Activated CD8-positive, alpha-beta T cell treated with anti-CD3 and anti-CD28 coated beads, Interleukin-2, amount 10 ng/mL, durations not matched to agents 7 days and 5 days (primary cell): ENCODE data around the gene DGAT2L6. TPM values are rescaled to one million over a fixed set of nuclear protein-coding genes. Genes with fewer than 3 reads are reported as not detected.

Source experiments
- ATAC-seq: fragments of 150-1000 bp; cut with Tn5 transposase; one replicate; pipeline ENCODE4 v1.10.0; 2021; ENCODE audit warnings: moderate library complexity
- CTCF ChIA-PET: fragments of 350-600 bp; sonication (Branson Sonifier 250); formaldehyde crosslinking; loops from one replicate; lab custom pipeline; 2021; ENCODE audit warnings: antibody characterized with exemption; lab: Charles Lee
- POLR2A ChIA-PET: fragments of 350-600 bp; sonication (Branson Sonifier 250); formaldehyde crosslinking; loops from one replicate; lab custom pipeline; 2021; ENCODE audit warnings: antibody characterized with exemption; lab: Charles Lee
- DNase-seq: peaks from one replicate; pipeline ENCODE4 v3.0.0-alpha.2; 2020
- H3K27ac Mint-ChIP-seq: one replicate; pipeline ENCODE4 v1.8.0; 2021; ENCODE audit warnings: mild to moderate bottlenecking, mixed read lengths
- H3K27me3 Mint-ChIP-seq: one replicate; pipeline ENCODE4 v1.8.0; 2021; ENCODE audit warnings: low read depth, mixed read lengths
- H3K36me3 Mint-ChIP-seq: one replicate; pipeline ENCODE4 v1.8.0; 2021; ENCODE audit warnings: low read depth, mixed read lengths
- H3K4me1 Mint-ChIP-seq: one replicate; pipeline ENCODE4 v1.8.0; 2021; ENCODE audit warnings: low read depth, mixed read lengths
- H3K4me3 Mint-ChIP-seq: one replicate; pipeline ENCODE4 v1.8.0; 2021; ENCODE audit warnings: mild to moderate bottlenecking, mixed read lengths
- H3K9me3 Mint-ChIP-seq: one replicate; pipeline ENCODE4 v1.8.0; 2022; ENCODE audit warnings: mixed read lengths; ENCODE audit not compliant: insufficient read depth
- total RNA-seq, 2 experiments: library from RNA; stranded (reverse); gene quantifications; one replicate each; pipeline ENCODE4 v1.2.3, GENCODE V29; 2021

The DGAT2L6 gene
- total RNA-seq, 2 experiments from 2014 or later = not detected

- H3K27ac Mint-ChIP-seq = no peak overlapping the region
- ChIA-PET POLR2A (no interaction called here), CTCF (interaction anchor here (1.5 kb wide), 1 partner anchor 34 kb away, joined by 4 read pairs; the partner anchor contains the start of gene IGBP1)
- H3K36me3 Mint-ChIP-seq = peaks cover 14% of the 10 kb centered on the region
- no peaks in the 10 kb centered on the region for H3K9me3 Mint-ChIP-seq
- H3K4me1 Mint-ChIP-seq = no peaks in the 10 kb centered on the region
- DNase-seq = no peak
- H3K27me3 Mint-ChIP-seq = peaks cover 3% of the 10 kb centered on the region
- ATAC-seq = no peak
- no peak overlapping the region for H3K4me3 Mint-ChIP-seq
Observed at GRCh38 chrX:70166601-70167590, 10.4 kb upstream of the DGAT2L6 start.

GRCh38 chrX:70168238-70169188 is 8.8 kb upstream of the DGAT2L6 start:
- POLR2A ChIA-PET = no interaction called here
- Mint-ChIP-seq H3K36me3 (peaks cover 14% of the 10 kb centered on the region), H3K4me1 (no peaks in the 10 kb centered on the region), H3K27me3 (peaks cover 3% of the 10 kb centered on the region), H3K27ac (no peak overlapping the region), H3K4me3 (no peak overlapping the region), H3K9me3 (no peaks in the 10 kb centered on the region)
- ATAC-seq (no peak), DNase-seq (no peak)
- CTCF ChIA-PET = interaction anchor here (1.5 kb wide), 1 partner anchor 36 kb away, joined by 4 read pairs; the partner anchor contains the start of gene IGBP1

GRCh38 chrX:70169281-70169680 is 8.0 kb upstream of the DGAT2L6 start:
- Mint-ChIP-seq H3K4me1 (no peaks in the 10 kb centered on the region), H3K27me3 (peaks cover 3% of the 10 kb centered on the region), H3K9me3 (no peaks in the 10 kb centered on the region), H3K36me3 (peaks cover 13% of the 10 kb centered on the region), H3K27ac (no peak overlapping the region), H3K4me3 (no peak overlapping the region)
- no peak for ATAC-seq
- ChIA-PET POLR2A (no interaction called here), CTCF (no interaction called here)
- DNase-seq = no peak

GRCh38 chrX:70171624-70172023 is 5.7 kb upstream of the DGAT2L6 start:
- Mint-ChIP-seq H3K4me1 (peaks cover under 1% of the 10 kb centered on the region), H3K9me3 (no peaks in the 10 kb centered on the region), H3K4me3 (no peak overlapping the region), H3K36me3 (peaks cover 7% of the 10 kb centered on the region), H3K27me3 (peaks cover 3% of the 10 kb centered on the region), H3K27ac (no peak overlapping the region)
- ChIA-PET POLR2A (no interaction called here), CTCF (no interaction called here)
- ATAC-seq = no peak
- no peak for DNase-seq

GRCh38 chrX:70172221-70172620 is 5.1 kb upstream of the DGAT2L6 start:
- Mint-ChIP-seq H3K4me3 (no peak overlapping the region), H3K27ac (no peak overlapping the region), H3K27me3 (peaks cover 3% of the 10 kb centered on the region), H3K4me1 (peaks cover 6% of the 10 kb centered on the region), H3K36me3 (peaks cover 4% of the 10 kb centered on the region), H3K9me3 (no peaks in the 10 kb centered on the region)
- DNase-seq = no peak
- no peak for ATAC-seq
- POLR2A ChIA-PET = no interaction called here
- CTCF ChIA-PET = no interaction called here

GRCh38 chrX:70172964-70173363 is 4.3 kb upstream of the DGAT2L6 start:
- H3K9me3 Mint-ChIP-seq = no peaks in the 10 kb centered on the region
- ChIA-PET POLR2A (no interaction called here), CTCF (no interaction called here)
- ATAC-seq (no peak), DNase-seq (no peak)
- H3K4me3 Mint-ChIP-seq = no peak overlapping the region
- no peaks in the 10 kb centered on the region for H3K36me3 Mint-ChIP-seq
- H3K27ac Mint-ChIP-seq = no peak overlapping the region
- peaks cover 3% of the 10 kb centered on the region for H3K27me3 Mint-ChIP-seq
- H3K4me1 Mint-ChIP-seq = peaks cover 9% of the 10 kb centered on the region

GRCh38 chrX:70174754-70175153 is 2.5 kb upstream of the DGAT2L6 start:
- no peak overlapping the region for H3K27ac Mint-ChIP-seq
- DNase-seq = no peak
- CTCF ChIA-PET = no interaction called here

GRCh38 chrX:70175338-70175737 is 1.9 kb upstream of the DGAT2L6 start:
- no peak for DNase-seq
- ChIA-PET CTCF (no interaction called here), POLR2A (no interaction called here)
- Mint-ChIP-seq H3K27ac (no peak overlapping the region), H3K36me3 (no peaks in the 10 kb centered on the region), H3K27me3 (peaks cover 3% of the 10 kb centered on the region), H3K4me3 (no peak overlapping the region), H3K4me1 (peaks cover 9% of the 10 kb centered on the region), H3K9me3 (no peaks in the 10 kb centered on the region)
- ATAC-seq = no peak

More at GRCh38 chrX:70174754-70175153, 2.5 kb upstream of the DGAT2L6 start:
- POLR2A ChIA-PET = no interaction called here
- H3K4me3 Mint-ChIP-seq = no peak overlapping the region
- ATAC-seq = no peak
- no peaks in the 10 kb centered on the region for H3K36me3 Mint-ChIP-seq
- H3K9me3 Mint-ChIP-seq = no peaks in the 10 kb centered on the region
- H3K4me1 Mint-ChIP-seq = peaks cover 9% of the 10 kb centered on the region
- H3K27me3 Mint-ChIP-seq = peaks cover 3% of the 10 kb centered on the region

- Mint-ChIP-seq H3K4me1 (no peaks in the 10 kb centered on the region), H3K4me3 (no peak overlapping the region), H3K36me3 (no peaks in the 10 kb centered on the region), H3K27ac (no peak overlapping the region), H3K9me3 (no peaks in the 10 kb centered on the region), H3K27me3 (peaks cover 2% of the 10 kb centered on the region)
- ATAC-seq (no peak), DNase-seq (no peak)
- CTCF ChIA-PET = no interaction called here
- POLR2A ChIA-PET = no interaction called here
Observed at GRCh38 chrX:70183091-70183490, 5.8 kb downstream of the DGAT2L6 start.

- Mint-ChIP-seq H3K27ac (no peak overlapping the region), H3K4me1 (no peaks in the 10 kb centered on the region), H3K27me3 (peaks cover 7% of the 10 kb centered on the region), H3K4me3 (no peak overlapping the region), H3K9me3 (no peaks in the 10 kb centered on the region), H3K36me3 (no peaks in the 10 kb centered on the region)
- ChIA-PET CTCF (no interaction called here), POLR2A (no interaction called here)
- DNase-seq = no peak
- ATAC-seq = no peak
Observed at GRCh38 chrX:70190225-70190624, 12.9 kb downstream of the DGAT2L6 start.

GRCh38 chrX:70196961-70197720 is 19.9 kb downstream of the DGAT2L6 start:
- ChIA-PET CTCF (interaction anchor here (0.8 to 1.3 kb wide), 3 partner anchors 20 to 236 kb away, joined by 3 read pairs; partner anchors contain the start of gene DGAT2L6), POLR2A (no interaction called here)
- Mint-ChIP-seq H3K4me3 (no peak overlapping the region), H3K27me3 (peaks cover 7% of the 10 kb centered on the region), H3K36me3 (no peaks in the 10 kb centered on the region), H3K4me1 (no peaks in the 10 kb centered on the region), H3K27ac (no peak overlapping the region), H3K9me3 (no peaks in the 10 kb centered on the region)
- peak; percentile 53 for ATAC-seq
- peak; percentile 74 for DNase-seq
